WTC11 (cell line): Measurements from ENCODE around the gene KRTAP12-4.

Source experiments
- CTCF ChIP-seq: fragments of 200-600 bp; IDR thresholded peaks from 2 replicates; pipeline ENCODE4 v1.8.0; 2022; ENCODE audit warnings: antibody characterized with exemption
- E2F5 ChIP-seq: sonication (generic); formaldehyde crosslinking; IDR thresholded peaks from 2 replicates; pipeline ENCODE4 v1.8.1; 2022; ENCODE audit warnings: mild to moderate bottlenecking, moderate library complexity, missing genetic modification reagents
- IRF1 ChIP-seq: sonication (generic); formaldehyde crosslinking; IDR thresholded peaks from 2 replicates; pipeline ENCODE4 v1.8.0; 2023; ENCODE audit warnings: missing genetic modification reagents
- MAX ChIP-seq: sonication (generic); formaldehyde crosslinking; IDR thresholded peaks from 2 replicates; pipeline ENCODE4 v1.8.0; 2022; ENCODE audit warnings: mild to moderate bottlenecking, missing genetic modification reagents
- NR1H2 ChIP-seq: sonication (generic); formaldehyde crosslinking; IDR thresholded peaks from 2 replicates; pipeline ENCODE4 v1.9.0; 2021; ENCODE audit warnings: mild to moderate bottlenecking, moderate library complexity, missing genetic modification reagents
- ZNF423 ChIP-seq: fragments of 250-450 bp; sonication (Bioruptor Pico); IDR thresholded peaks from 2 replicates; pipeline ENCODE4 v2.1.2; 2022; ENCODE audit warnings: mild to moderate bottlenecking, moderate library complexity
- ZSCAN18 ChIP-seq: fragments of 250-450 bp; sonication (Bioruptor Pico); IDR thresholded peaks from 2 replicates; pipeline ENCODE4 v2.1.2; 2022; ENCODE audit warnings: mild to moderate bottlenecking, moderate library complexity

GRCh38 chr21:44647222-44647552 lies 7.3 kb downstream of the KRTAP12-4 start:
- TF ChIP-seq IRF1 (CRISPR knock-in tag) = no peak
- no peak for TF ChIP-seq CTCF
- no peak for TF ChIP-seq MAX (CRISPR knock-in tag)
- TF ChIP-seq E2F5 = no peak
- no peak for TF ChIP-seq ZNF423 (CRISPR knock-in tag)
- no peak for TF ChIP-seq ZSCAN18 (CRISPR knock-in tag)
- TF ChIP-seq NR1H2 (CRISPR knock-in tag) = no peak
